GM18511 (cell line): ENCODE measurements around the gene C10orf105.

ENCODE experiments used
- ATAC-seq: cut with Tn5 transposase; IDR thresholded peaks from one replicate; pipeline ENCODE4 v1.9.1; 2021; ENCODE audit warnings: mild to moderate bottlenecking, moderate library complexity; ENCODE audit not compliant: unreplicated experiment

The C10orf105 gene

DNA sequence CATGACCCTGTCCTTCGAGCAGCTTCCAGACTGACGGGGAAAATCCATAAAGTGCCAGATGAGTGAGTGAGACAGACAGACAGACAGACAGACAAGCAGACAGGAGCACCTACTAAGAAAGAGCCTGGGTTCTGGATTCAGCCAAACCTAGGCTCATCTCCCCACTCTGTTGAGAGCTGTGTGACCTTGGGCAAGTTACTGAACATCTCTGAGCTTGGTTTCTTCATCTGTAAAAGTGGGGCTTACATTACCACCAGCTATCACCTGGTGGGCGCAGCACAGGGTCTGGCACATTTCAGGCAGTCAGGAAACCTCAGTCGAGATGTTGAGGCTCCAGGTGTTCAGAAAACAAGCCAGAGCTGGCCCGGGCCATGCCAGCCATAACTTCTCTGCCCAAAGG lies 37.6 kb downstream of the C10orf105 start:
- no peak for ATAC-seq

DNA sequence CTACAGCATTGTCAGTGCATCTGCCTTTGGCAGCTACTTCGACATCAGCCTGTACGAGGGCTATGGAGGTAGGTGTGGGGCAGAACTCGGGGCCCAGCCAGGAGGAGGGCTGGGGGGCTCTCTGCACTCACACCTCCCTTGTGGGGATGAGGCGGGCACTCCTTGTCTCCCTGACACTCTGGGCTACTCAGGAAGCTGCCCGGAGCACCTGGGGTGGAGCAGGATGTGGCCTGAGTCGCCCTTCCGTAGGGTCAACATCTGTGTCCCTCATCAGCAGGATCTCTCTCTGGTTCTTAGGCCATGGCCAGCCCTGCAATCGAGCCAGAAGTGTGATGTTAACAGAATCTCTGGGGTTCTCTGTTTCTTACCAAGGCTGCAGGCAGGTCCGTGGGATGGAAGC lies 40.2 kb downstream of the C10orf105 start:
- ATAC-seq, result no peak

DNA sequence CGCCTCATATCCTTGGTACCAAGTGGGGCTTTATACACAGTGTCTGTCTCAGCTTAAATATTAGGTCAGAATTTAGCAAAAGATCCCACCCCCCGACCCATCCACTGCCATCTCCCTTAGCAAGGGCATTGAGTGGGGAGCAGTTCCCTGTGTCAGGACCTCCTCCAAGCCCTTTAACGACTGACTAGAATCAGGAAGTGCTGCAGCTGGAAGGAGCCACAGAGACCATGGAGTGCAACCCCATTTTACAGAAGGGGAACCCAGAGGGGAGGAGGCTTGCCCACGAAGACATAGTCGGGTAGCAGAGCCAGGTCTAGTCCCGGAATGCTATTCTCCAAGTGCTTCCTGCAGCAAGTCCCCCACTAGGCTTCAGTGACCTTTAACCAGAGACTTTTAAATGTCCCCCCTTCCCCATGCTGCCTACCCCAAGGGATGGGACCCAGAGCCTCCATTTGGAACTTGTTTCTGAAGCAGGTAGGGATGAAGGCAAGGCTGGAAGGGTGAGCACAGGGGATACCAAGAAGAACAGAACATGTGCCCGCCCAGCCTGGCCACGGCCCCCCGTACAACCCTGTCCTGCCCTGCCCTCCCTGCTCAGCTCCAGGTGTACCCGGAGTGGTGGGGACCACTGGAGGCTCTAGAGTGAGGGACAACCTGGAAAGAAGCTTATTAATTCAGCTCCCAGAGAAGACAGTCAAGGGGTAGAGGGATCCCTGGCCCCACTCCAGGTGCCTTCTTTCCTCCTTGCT lies 41.3 kb downstream of the C10orf105 start:
- ATAC-seq, result no peak

DNA sequence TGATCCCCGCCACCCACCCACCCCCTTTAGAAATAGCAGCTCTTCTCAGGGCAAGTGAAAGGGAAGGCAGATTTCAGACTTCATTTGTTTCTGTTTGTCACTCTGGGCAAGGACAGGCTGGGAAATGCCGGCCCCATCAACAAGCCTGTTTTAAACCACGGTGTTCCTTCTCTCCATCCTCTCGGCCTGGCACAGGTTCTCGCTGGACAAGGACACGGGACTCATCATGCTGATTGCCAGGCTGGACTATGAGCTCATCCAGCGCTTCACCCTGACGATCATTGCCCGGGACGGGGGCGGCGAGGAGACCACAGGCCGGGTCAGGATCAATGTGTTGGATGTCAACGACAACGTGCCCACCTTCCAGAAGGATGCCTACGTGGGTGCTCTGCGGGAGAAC lies 42.3 kb downstream of the C10orf105 start:
- no peak for ATAC-seq

DNA sequence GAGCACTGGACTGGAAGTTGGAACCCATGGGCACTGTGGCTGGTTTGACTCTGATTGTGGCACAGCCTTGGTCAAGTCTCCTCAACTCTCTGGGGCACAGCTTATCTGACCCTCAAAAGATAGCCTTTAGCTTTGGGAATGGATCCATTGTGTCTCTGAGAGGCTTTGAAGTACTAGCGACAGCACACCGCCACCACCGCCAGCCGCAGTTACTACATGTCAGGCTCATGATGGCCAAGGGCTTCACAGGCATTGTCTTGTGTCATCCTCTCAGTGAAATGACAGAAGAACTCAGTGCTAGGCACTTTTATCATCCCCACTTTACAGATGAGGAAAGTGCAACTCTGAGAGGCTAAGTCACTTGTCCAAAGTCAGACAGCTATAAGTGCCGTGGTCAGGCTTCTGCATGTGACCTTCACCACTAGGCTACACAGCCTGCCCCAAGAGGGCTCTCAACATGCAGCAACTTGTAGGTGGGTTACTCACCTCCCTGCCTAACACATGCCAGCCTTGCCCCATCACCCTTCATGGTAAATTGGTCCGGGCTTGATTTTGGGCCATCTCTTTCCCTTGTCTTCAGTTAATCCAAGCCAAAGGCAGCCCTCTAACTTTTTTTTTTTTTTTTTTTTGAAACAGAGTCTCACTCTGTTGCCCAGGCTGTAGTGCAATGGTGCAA lies 44.1 kb downstream of the C10orf105 start:
- ATAC-seq, result no peak

DNA sequence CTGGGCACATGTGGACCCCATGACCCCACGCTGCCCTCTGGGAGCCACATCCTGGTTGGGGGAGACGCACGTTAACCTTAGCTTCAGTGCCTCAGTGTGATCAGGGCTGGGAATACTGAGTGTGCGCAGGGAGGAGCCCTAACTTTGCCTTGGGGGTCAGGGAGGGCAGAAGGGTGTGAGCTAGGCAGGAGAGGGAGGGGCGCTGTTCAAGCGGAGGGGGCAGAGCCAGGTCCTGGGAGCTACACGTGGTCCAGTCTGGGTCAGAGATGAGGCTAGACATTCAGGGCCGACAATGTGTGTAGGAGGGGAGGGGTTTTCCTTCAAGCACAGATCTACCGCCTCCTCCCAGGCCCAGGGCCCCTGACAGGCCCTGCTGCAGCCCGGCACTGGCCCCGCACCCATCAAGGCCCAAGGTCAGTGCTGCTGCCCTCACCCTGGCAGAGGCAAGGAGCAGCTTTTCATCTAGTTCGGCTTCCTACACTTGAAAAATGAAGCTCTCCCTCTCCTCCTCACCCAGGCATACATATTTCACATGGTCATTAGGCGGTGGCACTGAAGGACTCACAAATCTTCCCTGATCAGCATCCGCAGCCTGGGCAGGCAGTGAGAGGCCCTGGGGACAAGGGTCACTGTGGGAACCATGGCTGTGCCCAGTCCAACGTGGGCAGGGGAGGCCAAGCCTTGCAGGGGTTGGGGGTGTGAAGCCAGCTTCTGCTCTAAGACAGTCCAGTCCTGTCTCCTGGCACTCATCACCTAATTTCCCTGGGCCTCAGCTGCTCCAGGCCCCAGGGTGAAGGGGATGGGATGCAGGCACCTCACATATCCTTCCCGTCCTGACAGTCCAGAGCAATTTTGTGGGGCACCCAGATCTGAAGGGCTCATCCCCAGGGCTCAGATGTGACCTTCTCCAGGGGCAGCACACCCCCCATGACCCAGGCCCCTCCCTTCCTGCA lies 47.3 kb downstream of the C10orf105 start:
- ATAC-seq, result no peak

DNA sequence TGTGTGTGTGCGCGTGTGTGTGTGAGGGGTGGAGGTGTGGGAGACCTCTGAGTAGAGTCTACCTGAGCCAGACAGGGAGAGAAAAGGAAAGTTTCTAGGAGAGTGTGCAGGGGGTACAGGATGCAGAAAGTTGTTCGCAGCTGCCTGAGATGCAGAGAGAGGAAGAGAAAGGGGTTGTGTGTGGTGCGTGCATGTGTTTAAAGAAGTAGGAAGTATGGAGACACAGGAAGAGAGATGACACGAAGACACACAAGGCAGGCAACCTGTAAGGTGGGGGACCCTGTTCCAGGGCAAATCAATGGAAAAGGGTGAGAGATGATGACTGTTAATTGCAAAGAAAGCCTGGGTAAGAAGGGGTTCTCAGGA lies 52.2 kb downstream of the C10orf105 start:
- ATAC-seq, result no peak

DNA sequence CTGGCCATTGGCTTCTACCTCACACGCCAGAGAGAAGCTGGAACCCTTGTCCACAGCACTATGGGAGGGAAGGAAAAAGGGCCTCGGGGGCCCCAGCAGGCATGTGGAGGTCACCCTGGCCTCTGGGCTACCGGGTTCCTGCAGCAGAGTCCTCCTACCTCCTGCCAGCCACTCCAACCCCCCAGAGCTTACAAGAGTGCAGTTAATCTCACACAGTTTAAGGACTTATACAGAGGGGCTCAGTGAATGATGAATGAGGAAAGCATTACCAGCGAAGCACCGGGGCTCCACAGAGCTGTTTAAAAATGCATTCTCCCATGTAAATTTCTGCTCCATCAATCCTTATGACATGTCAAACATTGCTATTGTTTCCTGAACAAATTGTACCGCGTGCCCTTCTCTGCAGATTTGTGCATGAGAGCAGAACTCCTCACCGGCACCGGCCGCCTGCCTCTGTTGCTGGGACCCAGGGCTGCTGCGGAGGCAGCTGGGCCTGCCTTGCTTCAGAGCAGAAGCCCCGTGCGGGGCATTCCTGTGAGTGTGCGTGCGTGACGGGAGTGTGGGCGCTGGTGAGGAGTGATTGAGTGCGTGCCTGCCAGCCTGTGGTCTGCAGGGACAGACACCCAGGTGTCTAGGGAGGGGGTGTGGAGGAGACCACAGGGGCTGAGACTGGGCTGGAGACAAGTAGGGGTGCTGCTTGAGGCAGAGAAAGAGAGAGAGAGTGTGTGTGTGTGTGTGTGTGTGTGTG lies 52.8 kb downstream of the C10orf105 start:
- ATAC-seq, result no peak

DNA sequence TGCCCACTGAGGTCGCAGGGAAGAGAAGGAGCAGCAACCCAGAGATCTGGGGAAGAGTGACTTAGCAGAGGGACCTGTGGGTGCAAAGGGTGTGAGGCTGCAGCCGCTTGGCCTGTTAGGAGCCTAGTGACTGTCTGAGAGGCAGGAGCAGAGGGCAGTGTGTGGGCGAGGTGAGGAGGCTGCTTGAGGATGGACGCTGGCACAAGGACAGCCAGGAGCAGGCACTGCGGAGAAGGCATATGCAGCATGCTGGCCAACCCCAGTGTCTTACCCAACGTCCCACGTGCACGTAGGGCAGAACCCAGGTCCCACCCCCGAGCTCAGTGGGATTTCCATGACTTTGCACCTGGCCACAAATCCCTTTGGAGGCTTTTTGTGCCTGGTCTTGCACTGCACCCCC lies 54.1 kb downstream of the C10orf105 start:
- ATAC-seq, result no peak

DNA sequence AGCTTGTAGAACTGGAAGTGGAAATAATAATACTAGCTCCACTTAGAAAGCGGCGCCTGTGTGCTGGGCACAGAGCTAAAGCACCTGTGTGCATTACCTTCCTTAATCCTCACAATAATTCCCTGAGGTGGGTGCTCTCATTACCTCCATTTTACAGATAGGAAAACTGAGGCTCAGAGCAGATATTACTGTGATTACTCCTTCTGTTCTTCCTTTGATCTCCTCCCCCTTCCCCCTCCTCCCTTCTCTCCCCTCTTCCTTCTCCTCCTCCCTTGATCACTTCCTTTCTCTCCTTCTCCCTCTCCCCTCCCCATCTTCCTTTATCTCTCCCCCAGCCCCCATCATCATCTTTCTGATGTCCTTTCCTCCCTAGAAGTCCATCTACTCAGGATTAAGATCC lies 55.0 kb downstream of the C10orf105 start:
- no peak for ATAC-seq

DNA sequence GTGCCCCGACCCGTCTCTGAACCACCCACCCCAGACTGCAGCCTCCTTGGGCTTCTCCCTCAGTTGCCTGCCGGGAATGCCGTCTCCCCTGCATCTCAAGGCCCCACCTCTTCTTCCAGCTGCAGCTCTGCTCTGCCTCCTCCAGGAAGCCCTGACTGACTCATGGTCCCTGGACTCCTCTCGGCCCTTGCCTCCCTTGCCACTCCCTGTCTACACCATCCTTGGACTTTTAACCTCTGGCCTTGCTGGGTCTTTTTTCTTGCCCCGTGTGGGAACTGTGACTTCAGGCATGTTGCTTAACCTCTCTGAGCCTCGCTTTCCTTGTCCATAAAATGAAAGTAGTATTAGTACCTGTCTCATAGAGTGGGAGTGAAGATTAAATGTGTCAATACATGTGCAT lies 56.3 kb downstream of the C10orf105 start:
- ATAC-seq, result no peak

DNA sequence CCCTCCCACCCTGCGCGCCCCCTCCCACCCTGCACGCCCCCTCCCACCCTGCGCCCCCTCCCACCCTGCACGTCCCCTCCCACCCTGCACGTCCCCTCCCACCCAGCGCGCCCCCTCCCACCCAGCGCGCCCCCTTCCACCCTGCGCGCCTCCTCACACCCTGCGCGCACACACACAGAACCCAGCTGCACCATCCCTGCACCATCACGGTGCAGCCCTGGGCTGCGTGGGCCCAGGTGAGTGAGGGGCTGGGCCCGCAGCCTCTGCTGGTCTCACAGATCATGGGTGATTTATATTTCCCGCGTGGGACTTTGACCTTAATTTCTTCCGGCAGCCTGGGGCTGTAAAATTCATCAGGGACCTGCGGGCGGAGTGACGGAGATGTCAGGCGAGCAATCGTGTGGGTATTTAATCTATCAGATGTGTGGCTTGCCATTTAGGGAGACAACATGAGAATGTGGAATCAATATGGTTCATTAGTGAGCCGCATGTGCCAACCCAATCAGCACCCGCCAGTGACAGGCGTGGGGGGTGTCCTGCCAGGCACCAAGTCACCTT lies 57.7 kb downstream of the C10orf105 start:
- no peak for ATAC-seq
